Gastroesophageal sphincter (tissue), 4 donors: ENCODE results near the gene TARP.
A peak's percentile ranks its signal among the peaks of the same experiment; 100 is the strongest.

Experiments used
- ATAC-seq: fragments of 150-250 bp; one replicate; pipeline ENCODE4 v1.9.1; 2016; ENCODE audit warnings: mild to moderate bottlenecking, moderate library complexity
- H3K27ac ChIP-seq, 4 donors: fragments of 200-600 bp; sonication (generic) in 3 of 4; 1 replicate in 3 of 4; 2 replicates in 1 of 4; pipeline ENCODE4 v1.5.1; 2016 to 2019
- H3K27me3 ChIP-seq: fragments of 200-600 bp; sonication (generic); one replicate; pipeline ENCODE4 v1.5.1; 2019
- H3K36me3 ChIP-seq, 2 donors: fragments of 200-600 bp; sonication (generic); one replicate each; pipeline ENCODE4 v1.5.1; 2019; ENCODE audit warnings: control low read depth in 1 of 2
- H3K4me1 ChIP-seq, 3 donors: fragments of 200-600 bp; sonication (generic); 1 replicate in 2 of 3; 2 replicates in 1 of 3; pipeline ENCODE4 v1.5.1; 2016 to 2019; ENCODE audit warnings: control low read depth in 2 of 3
- H3K4me3 ChIP-seq, 2 donors: fragments of 200-600 bp; sonication (generic); one replicate each; pipeline ENCODE4 v1.5.1; 2019; ENCODE audit warnings: mild to moderate bottlenecking in 1 of 2, moderate library complexity in 1 of 2
- H3K9me3 ChIP-seq, 3 donors: fragments of 200-600 bp; sonication (generic); one replicate each; pipeline ENCODE4 v1.5.1; 2017 to 2019; ENCODE audit warnings: control low read depth in 2 of 3
- EP300 ChIP-seq: sonication (generic); formaldehyde crosslinking; IDR thresholded peaks from one replicate; pipeline ENCODE4 v1.6.1; 2017; ENCODE audit warnings: antibody characterized with exemption, mild to moderate bottlenecking
- POLR2A ChIP-seq, 2 donors: fragments of 450-650 bp; IDR thresholded peaks; one replicate each; pipeline ENCODE4 v1.6.1; 2017; ENCODE audit warnings: antibody characterized with exemption in 2 of 2, mild to moderate bottlenecking in 2 of 2, moderate library complexity in 1 of 2
- POLR2AphosphoS5 ChIP-seq: sonication (generic); formaldehyde crosslinking; IDR thresholded peaks from one replicate; pipeline ENCODE4 v1.6.1; 2017; ENCODE audit warnings: antibody characterized with exemption
- WGBS, 2 donors: methylation state at CpG; one replicate each; pipeline ENCODE4 v1.1.5; 2018; ENCODE audit warnings: low coverage in 1 of 2; 5-methylcytosine and 5-hydroxymethylcytosine counted together
- TF ChIP-seq, protein P1 (sequence below), 4 experiments: fragments of 200-600 bp in 2 of 4; fragments of 450-650 bp in 2 of 4; sonication (generic) in 1 of 4; IDR thresholded peaks; one replicate each; pipeline ENCODE4 v1.5.1; 2017 to 2019; ENCODE audit warnings: antibody characterized with exemption in 4 of 4, mild to moderate bottlenecking in 2 of 4, moderate library complexity in 2 of 4

The TARP gene

GRCh38 chr7:38273286-38273995 is at the start of gene TARP:
TARP (minus strand) TSS chr7:38273636.
- WGBS, 2 donors = 78 to 79% methylated on average over 2 of the region's 2 CpGs
- no peak within 1 kb of the TSS for H3K4me3 ChIP-seq
- no peaks in the 10 kb centered on the region for H3K9me3 ChIP-seq
- TF ChIP-seq, protein P1, sequence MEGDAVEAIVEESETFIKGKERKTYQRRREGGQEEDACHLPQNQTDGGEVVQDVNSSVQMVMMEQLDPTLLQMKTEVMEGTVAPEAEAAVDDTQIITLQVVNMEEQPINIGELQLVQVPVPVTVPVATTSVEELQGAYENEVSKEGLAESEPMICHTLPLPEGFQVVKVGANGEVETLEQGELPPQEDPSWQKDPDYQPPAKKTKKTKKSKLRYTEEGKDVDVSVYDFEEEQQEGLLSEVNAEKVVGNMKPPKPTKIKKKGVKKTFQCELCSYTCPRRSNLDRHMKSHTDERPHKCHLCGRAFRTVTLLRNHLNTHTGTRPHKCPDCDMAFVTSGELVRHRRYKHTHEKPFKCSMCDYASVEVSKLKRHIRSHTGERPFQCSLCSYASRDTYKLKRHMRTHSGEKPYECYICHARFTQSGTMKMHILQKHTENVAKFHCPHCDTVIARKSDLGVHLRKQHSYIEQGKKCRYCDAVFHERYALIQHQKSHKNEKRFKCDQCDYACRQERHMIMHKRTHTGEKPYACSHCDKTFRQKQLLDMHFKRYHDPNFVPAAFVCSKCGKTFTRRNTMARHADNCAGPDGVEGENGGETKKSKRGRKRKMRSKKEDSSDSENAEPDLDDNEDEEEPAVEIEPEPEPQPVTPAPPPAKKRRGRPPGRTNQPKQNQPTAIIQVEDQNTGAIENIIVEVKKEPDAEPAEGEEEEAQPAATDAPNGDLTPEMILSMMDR (IDR thresholded peaks at IDR 0.05) = no peak
- TF ChIP-seq EP300 (no peak), POLR2A (IDR thresholded peaks at IDR 0.05) (no peak), POLR2AphosphoS5 (no peak)
- no peaks in the 10 kb centered on the region for H3K27me3 ChIP-seq
- H3K36me3 ChIP-seq = no peaks in the 10 kb centered on the region
- no peak for ATAC-seq
- H3K4me1 ChIP-seq = no peaks in the 10 kb centered on the region
- H3K27ac ChIP-seq = no peak within 1 kb of the TSS

DNA sequence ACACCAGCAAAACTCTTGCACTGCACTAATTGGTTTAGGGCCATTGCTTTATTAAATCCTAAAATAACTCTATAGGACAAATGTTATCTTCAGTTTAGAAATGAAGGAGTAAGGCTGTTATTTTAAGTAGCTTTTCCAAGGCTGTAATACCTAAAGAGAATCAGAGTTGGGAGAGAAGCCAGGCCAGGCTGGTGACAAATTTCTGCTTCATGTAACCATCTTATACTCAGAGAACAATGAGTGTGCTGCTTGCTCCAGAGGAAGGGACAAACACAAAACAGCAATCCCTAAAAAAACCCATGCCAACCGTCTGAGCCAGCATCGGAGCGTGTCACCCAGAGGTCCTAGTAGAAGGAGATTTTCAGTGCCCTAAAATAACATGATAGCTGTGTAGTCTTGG is 49.7 kb upstream of the TARP start:
- 60 to 93% methylated on average over 1 to 3 of the region's 3 CpGs for WGBS, 2 donors
- Histone ChIP-seq H3K27ac (no peak overlapping the region), H3K4me3 (no peak overlapping the region), H3K4me1 (no peaks in the 10 kb centered on the region), H3K36me3 (no peaks in the 10 kb centered on the region), H3K9me3 (no peaks in the 10 kb centered on the region), H3K27me3 (peaks cover 8% of the 10 kb centered on the region)
- ATAC-seq = no peak
- TF ChIP-seq EP300 = no peak
- no peak for TF ChIP-seq POLR2A (IDR thresholded peaks at IDR 0.05)
- TF ChIP-seq, protein P1 (IDR thresholded peaks at IDR 0.05) = no peak
- TF ChIP-seq POLR2AphosphoS5 = no peak

DNA sequence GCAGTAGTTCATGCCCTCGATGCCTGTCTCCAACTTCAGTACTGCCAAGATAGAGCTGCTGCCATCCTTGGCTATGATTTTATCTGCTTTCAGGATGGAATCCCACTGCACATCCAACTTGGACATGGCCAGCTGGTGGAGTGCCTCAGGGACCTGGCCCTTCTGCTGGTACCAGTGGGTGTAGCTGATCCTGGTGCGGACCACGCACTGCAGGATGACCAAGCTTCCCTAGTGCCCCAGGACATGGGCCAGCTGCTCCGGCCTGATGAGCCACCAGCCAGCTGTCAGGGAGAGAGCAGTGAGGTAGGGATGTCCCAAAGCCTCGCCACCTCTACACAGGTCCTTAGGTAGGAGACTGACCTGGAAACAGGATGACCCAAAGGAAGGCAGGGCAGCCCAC is 49.0 kb upstream of the TARP start:
- no peak overlapping the region for H3K27ac ChIP-seq
- H3K4me1 ChIP-seq = no peaks in the 10 kb centered on the region
- H3K27me3 ChIP-seq = peaks cover 8% of the 10 kb centered on the region
- TF ChIP-seq, protein P1 (IDR thresholded peaks at IDR 0.05) = no peak
- TF ChIP-seq POLR2A (IDR thresholded peaks at IDR 0.05) (no peak), EP300 (no peak), POLR2AphosphoS5 (no peak)
- ATAC-seq = no peak
- no peaks in the 10 kb centered on the region for H3K9me3 ChIP-seq
- H3K36me3 ChIP-seq = no peaks in the 10 kb centered on the region
- WGBS, 2 donors = 80% methylated on average over 1 of the region's 5 CpGs; no CpG with 5 or more reads in 1 of the 2 donors
- H3K4me3 ChIP-seq = no peak overlapping the region

- Histone ChIP-seq H3K4me1 (no peaks in the 10 kb centered on the region), H3K36me3 (no peaks in the 10 kb centered on the region), H3K9me3 (no peaks in the 10 kb centered on the region), H3K4me3 (no peak overlapping the region), H3K27me3 (peaks cover 8% of the 10 kb centered on the region), H3K27ac (no peak overlapping the region)
- TF ChIP-seq POLR2AphosphoS5 (no peak), EP300 (no peak), POLR2A (IDR thresholded peaks at IDR 0.05) (no peak)
- TF ChIP-seq, protein P1 (IDR thresholded peaks at IDR 0.05) = no peak
- ATAC-seq = no peak
- no CpG with 5 or more reads among the region's 2 CpGs for WGBS, 2 donors
These were observed 48.5 kb upstream of the TARP start for GRCh38 chr7:38321967-38322366.

DNA sequence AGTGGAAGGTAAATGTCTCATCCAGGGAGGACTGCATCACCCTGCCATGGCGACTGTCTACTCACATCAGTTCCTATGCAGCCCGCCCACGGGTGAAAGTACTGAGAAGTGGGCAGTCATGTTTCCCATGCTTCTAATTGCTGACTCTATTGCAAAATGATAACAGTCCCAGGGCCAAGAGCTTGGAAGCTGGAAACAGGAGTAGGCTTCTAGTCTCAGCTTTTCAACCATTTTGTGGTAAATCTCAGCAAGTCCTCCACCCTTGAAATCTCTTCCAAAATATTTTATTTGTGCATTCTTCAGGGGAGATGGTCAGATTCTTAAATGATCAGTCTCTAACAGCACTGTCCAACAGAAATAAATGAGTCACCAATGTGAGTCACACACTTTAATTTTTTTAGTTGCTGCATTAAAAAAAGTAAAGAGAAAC is 48.1 kb upstream of the TARP start:
- 43 to 57% methylated on average over 2 to 3 of the region's 3 CpGs for WGBS, 2 donors
- Histone ChIP-seq H3K9me3 (no peaks in the 10 kb centered on the region), H3K27me3 (peaks cover 8% of the 10 kb centered on the region), H3K4me1 (no peaks in the 10 kb centered on the region), H3K36me3 (no peaks in the 10 kb centered on the region), H3K4me3 (no peak overlapping the region), H3K27ac (no peak overlapping the region)
- ATAC-seq = peak; percentile 47
- TF ChIP-seq, protein P1 (IDR thresholded peaks at IDR 0.05) = no peak
- TF ChIP-seq POLR2AphosphoS5 = no peak
- no peak for TF ChIP-seq EP300
- no peak for TF ChIP-seq POLR2A (IDR thresholded peaks at IDR 0.05)
